HK-2 (cell line): ENCODE results near the gene KCNH5.
"Not testable (repeated sequence)": the region's sequence is repeated elsewhere in the genome, so short reads cannot be mapped to it uniquely, and the experiment has no call there.

Experiments used
- DNase-seq: peaks from one replicate; pipeline ENCODE4 v3.0.0-alpha.2; 2018; ENCODE audit not compliant: unreplicated experiment

The KCNH5 gene

GRCh38 chr14:62886461-62886860 lies 158.8 kb downstream of the KCNH5 start:
- DNase-seq, result no peak

GRCh38 chr14:62885451-62885850 lies 159.8 kb downstream of the KCNH5 start:
- no peak for DNase-seq

- no peak for DNase-seq
These were observed 162.3 kb downstream of the KCNH5 start for GRCh38 chr14:62882967-62883366.

GRCh38 chr14:62866376-62866775 lies 178.9 kb downstream of the KCNH5 start:
- no peak for DNase-seq

GRCh38 chr14:62864588-62864987 lies 180.7 kb downstream of the KCNH5 start:
- DNase-seq, result no peak

- DNase-seq, result not testable (repeated sequence)
These were observed 187.2 kb downstream of the KCNH5 start for GRCh38 chr14:62858011-62858410.

- no peak for DNase-seq
These were observed 190.3 kb downstream of the KCNH5 start for GRCh38 chr14:62854951-62855350.

- no peak for DNase-seq
These were observed 198.1 kb downstream of the KCNH5 start for GRCh38 chr14:62847168-62847567.

GRCh38 chr14:62844546-62844945 lies 200.7 kb downstream of the KCNH5 start:
- no peak for DNase-seq

GRCh38 chr14:62824086-62824485 lies 221.2 kb downstream of the KCNH5 start:
- DNase-seq, result no peak

- DNase-seq, result no peak
These were observed 225.3 kb downstream of the KCNH5 start for GRCh38 chr14:62819931-62820330.

- DNase-seq, result no peak
These were observed 237.6 kb downstream of the KCNH5 start for GRCh38 chr14:62807636-62808035.

GRCh38 chr14:62800577-62800976 lies 244.7 kb downstream of the KCNH5 start:
- DNase-seq, result no peak

- no peak for DNase-seq
These were observed 248.8 kb downstream of the KCNH5 start for GRCh38 chr14:62796431-62796830.

- DNase-seq, result no peak
These were observed 252.7 kb downstream of the KCNH5 start for GRCh38 chr14:62792578-62792977.

- DNase-seq, result not testable (repeated sequence)
These were observed 263.9 kb downstream of the KCNH5 start for GRCh38 chr14:62781328-62781727.

- DNase-seq, result no peak
These were observed 266.4 kb downstream of the KCNH5 start for GRCh38 chr14:62778852-62779251.

- DNase-seq, result no peak
These were observed 266.9 kb downstream of the KCNH5 start for GRCh38 chr14:62778310-62778709.

- no peak for DNase-seq
These were observed 267.7 kb downstream of the KCNH5 start for GRCh38 chr14:62777510-62777909.

- DNase-seq, result no peak
These were observed 269.0 kb downstream of the KCNH5 start for GRCh38 chr14:62776300-62776699.

GRCh38 chr14:62768753-62769152 lies 276.5 kb downstream of the KCNH5 start:
- DNase-seq, result no peak

- DNase-seq, result no peak
These were observed 281.3 kb downstream of the KCNH5 start for GRCh38 chr14:62763951-62764350.

GRCh38 chr14:62759796-62760195 lies 285.5 kb downstream of the KCNH5 start:
- no peak for DNase-seq

- not testable (repeated sequence) for DNase-seq
These were observed 298.4 kb downstream of the KCNH5 start for GRCh38 chr14:62746881-62747280.

- no peak for DNase-seq
These were observed 299.8 kb downstream of the KCNH5 start for GRCh38 chr14:62745496-62745895.
